Endothelial cell of umbilical vein (primary cell): Measurements from ENCODE around the gene MLF2.

Experiments used
- CTCF ChIP-seq, 2 donors: IDR thresholded peaks; 1 replicate in 1 of 2; 2 replicates in 1 of 2; pipeline ENCODE4 v1.5.1; 2011; ENCODE audit warnings: low read length in 2 of 2, mild to moderate bottlenecking in 2 of 2, moderate library complexity in 2 of 2, control low read depth in 1 of 2, inconsistent platforms in 1 of 2, low read depth in 1 of 2; ENCODE audit not compliant: insufficient read depth in 1 of 2; ENCODE audit errors: extremely low read depth in 1 of 2
- EZH2 ChIP-seq: IDR thresholded peaks from 2 replicates; pipeline ENCODE4 v1.6.1; 2012; ENCODE audit warnings: borderline replicate concordance, low read depth, mild to moderate bottlenecking, moderate library complexity, low read length, inconsistent platforms; ENCODE audit not compliant: severe bottlenecking
- FOS ChIP-seq: IDR thresholded peaks from 2 replicates; pipeline ENCODE4 v1.6.1; 2011; ENCODE audit warnings: mild to moderate bottlenecking, low read length, moderate library complexity, borderline replicate concordance; ENCODE audit not compliant: insufficient read depth
- POLR2A ChIP-seq: IDR thresholded peaks from 2 replicates; pipeline ENCODE4 v1.6.1; 2012; ENCODE audit warnings: low read depth, mild to moderate bottlenecking, control low read depth, low read length
- POLR2AphosphoS5 ChIP-seq: IDR thresholded peaks from 2 replicates; pipeline ENCODE4 v1.6.1; 2012; ENCODE audit warnings: low read depth, mild to moderate bottlenecking, control low read depth, low read length, moderate library complexity; ENCODE audit not compliant: insufficient read depth
- TF ChIP-seq, protein P1 (sequence below): IDR thresholded peaks from 2 replicates; pipeline ENCODE4 v1.6.1; 2011; ENCODE audit not compliant: insufficient read depth, insufficient read length

DNA sequence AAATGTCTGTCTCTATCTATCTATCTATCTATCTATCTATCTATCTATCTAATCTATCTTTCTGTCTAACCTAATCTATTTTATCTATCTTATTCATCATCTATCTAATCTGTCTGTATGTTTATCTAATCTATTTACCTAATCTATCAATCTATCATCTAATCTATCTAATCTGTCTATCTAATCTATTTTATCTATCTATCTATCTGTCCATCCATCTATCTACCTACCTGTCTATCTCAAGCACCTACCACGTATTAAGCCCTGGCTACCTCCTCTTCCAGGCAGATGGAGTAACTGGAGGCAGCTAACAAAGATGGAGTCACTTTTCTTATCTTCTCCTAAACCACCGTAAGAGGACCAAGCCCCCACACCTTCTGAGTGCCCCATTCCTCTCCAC is 42.1 kb upstream of the MLF2 start:
- TF ChIP-seq EZH2: no peak
- no peak for TF ChIP-seq CTCF (IDR thresholded peaks at IDR 0.05; ENCODE audit: extremely low read depth in 1 of 2, insufficient read depth in 1 of 2, low read depth in 1 of 2, low read length in 2 of 2)
- TF ChIP-seq, protein P1, sequence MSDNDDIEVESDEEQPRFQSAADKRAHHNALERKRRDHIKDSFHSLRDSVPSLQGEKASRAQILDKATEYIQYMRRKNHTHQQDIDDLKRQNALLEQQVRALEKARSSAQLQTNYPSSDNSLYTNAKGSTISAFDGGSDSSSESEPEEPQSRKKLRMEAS: no peak
- TF ChIP-seq POLR2A: no peak
- TF ChIP-seq POLR2AphosphoS5: no peak
- TF ChIP-seq FOS: no peak
